Measurements from ENCODE around the gene RNF123. TPM values are rescaled to one million over a fixed set of nuclear protein-coding genes. Genes with fewer than 3 reads are reported as not detected.

RNF123 gene
- total and polyA plus RNA-seq, 10 of the 15 experiments (the other 5 are each of a cell fraction or from before 2014, with no cell fraction given) = 4.2 to 31.5 (median 17.6) TPM

DNA sequence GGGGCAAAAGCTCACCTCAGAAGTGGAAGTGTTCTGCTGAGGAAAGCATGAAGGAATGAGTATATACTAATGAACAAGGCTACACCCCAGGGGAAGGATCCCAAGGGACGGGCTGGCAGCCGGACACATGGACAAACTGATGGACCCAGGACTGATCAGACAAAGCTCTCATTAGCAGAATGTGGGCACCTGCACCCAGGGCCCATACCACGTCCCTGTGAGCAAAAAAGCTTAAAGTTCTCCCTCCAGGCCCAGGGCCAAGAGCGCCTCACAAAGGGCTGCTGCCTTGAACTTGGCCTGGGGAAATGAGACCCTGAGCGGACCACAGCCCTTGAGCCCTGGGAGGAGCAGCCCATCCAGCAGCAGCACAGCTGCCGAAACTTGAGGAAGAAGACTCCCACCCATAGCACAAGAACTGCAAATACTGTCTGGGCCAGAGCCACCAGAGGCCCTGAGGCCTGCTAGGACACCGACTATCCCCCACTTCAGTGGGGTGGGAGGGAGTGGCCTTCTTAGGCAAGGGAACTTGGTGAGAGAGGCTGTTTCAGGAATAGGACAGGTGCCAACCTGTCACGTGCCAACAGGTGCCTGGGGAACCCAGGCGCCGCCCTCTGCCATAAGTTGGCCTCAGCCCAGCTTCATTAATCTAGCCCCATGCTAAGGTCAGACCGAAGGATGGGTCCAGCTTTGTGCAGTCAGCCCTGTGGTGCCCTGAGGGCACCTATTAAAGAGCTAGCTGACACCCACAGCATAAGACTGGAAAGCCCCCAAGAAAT, 36.7 kb downstream of the RNF123 start (continued):
- no peak for TF ChIP-seq SUPT20H (IDR thresholded peaks at IDR 0.05; ENCODE audit: borderline replicate concordance, control insufficient read depth, low read depth, low read length)
- TF ChIP-seq RCOR1 (conservative IDR thresholded peaks at IDR 0.05; ENCODE audit: low read depth, low read length) = no peak
- TF ChIP-seq ATF3 (IDR thresholded peaks at IDR 0.05; ENCODE audit: borderline replicate concordance, extremely low read depth, low read depth, low read length) = no peak
- no peak for TF ChIP-seq NFXL1 (IDR thresholded peaks at IDR 0.05; ENCODE audit: borderline replicate concordance)
- no peak for TF ChIP-seq BACH1 (IDR thresholded peaks at IDR 0.05; ENCODE audit: borderline replicate concordance)

- Histone ChIP-seq H3K79me2 (ENCODE audit: control insufficient read depth, insufficient read depth, low read length) (peaks cover 17% of the 10 kb centered on the region), H2AFZ (ENCODE audit: control insufficient read depth, low read depth, low read length) (no peak overlapping the region), H3K4me3 (no peak overlapping the region), H3K9me3 (replicated peaks; ENCODE audit: control insufficient read depth, insufficient read depth, low read length) (no peaks in the 10 kb centered on the region), H3K36me3 (ENCODE audit: control insufficient read depth in 2 of 2, insufficient read depth in 2 of 2, low read length in 1 of 2) (peaks cover 0 to 16% of the 10 kb centered on the region in 2 experiments), H3K4me1 (ENCODE audit: control insufficient read depth, insufficient read depth, low read length) (peaks cover 14% of the 10 kb centered on the region), H3K27ac (ENCODE audit: control insufficient read depth, insufficient read depth) (peak overlapping the region; percentile 46), H3K4me2 (ENCODE audit: control insufficient read depth, insufficient read depth) (no peak overlapping the region), H4K20me1 (ENCODE audit: control insufficient read depth, insufficient read depth) (no peaks in the 10 kb centered on the region), H3K27me3 (replicated peaks in 1 of 2; ENCODE audit: control insufficient read depth in 2 of 2, insufficient read depth in 2 of 2, low read length in 1 of 2) (no peaks in the 10 kb centered on the region), H3K9ac (ENCODE audit: control insufficient read depth, insufficient read depth, low read length) (no peak overlapping the region)
- in situ Hi-C loops (cut with MboI) = no loop called here
- no TSS peak for BruUV-seq (replicated peaks)
- 37% methylated on average over 19 of the region's 19 CpGs for WGBS (ENCODE audit: insufficient coverage, insufficient replicate concordance, low lambda C conversion rate, missing lambda C conversion rate)
- no peak for FAIRE-seq
- POLR2A ChIA-PET = no interaction called here
- no peak for DNase-seq (ENCODE audit: low read depth, low spot score)
- CTCF ChIA-PET = no interaction called here
- no peak for ATAC-seq
- RAD21 ChIA-PET (ENCODE audit: unreplicated experiment) = no interaction called here
- intact Hi-C loops (cut with micrococcal nuclease; ENCODE audit: unreplicated experiment) = no loop called here
- SMC1A ChIA-PET (ENCODE audit: uncharacterized antibody, unreplicated experiment) = interaction anchor here (1.0 to 1.1 kb wide), 2 partner anchors 21 to 75 kb away, joined by 3 read pairs; no protein-coding TSS in a partner anchor
- TF ChIP-seq, protein P1, sequence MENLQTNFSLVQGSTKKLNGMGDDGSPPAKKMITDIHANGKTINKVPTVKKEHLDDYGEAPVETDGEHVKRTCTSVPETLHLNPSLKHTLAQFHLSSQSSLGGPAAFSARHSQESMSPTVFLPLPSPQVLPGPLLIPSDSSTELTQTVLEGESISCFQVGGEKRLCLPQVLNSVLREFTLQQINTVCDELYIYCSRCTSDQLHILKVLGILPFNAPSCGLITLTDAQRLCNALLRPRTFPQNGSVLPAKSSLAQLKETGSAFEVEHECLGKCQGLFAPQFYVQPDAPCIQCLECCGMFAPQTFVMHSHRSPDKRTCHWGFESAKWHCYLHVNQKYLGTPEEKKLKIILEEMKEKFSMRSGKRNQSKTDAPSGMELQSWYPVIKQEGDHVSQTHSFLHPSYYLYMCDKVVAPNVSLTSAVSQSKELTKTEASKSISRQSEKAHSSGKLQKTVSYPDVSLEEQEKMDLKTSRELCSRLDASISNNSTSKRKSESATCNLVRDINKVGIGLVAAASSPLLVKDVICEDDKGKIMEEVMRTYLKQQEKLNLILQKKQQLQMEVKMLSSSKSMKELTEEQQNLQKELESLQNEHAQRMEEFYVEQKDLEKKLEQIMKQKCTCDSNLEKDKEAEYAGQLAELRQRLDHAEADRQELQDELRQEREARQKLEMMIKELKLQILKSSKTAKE (IDR thresholded peaks at IDR 0.05; ENCODE audit: low read depth, poor library complexity, severe bottlenecking) = no peak
- TF ChIP-seq RCOR1 (conservative IDR thresholded peaks at IDR 0.05; ENCODE audit: low read depth, low read length) (no peak), MEF2A (IDR thresholded peaks at IDR 0.05; ENCODE audit: insufficient read depth, low read depth, low read length) (no peak), RAD51 (IDR thresholded peaks at IDR 0.05) (no peak), CREM (IDR thresholded peaks at IDR 0.05; ENCODE audit: low read depth) (no peak), CHD1 (IDR thresholded peaks at IDR 0.05; ENCODE audit: low read depth, low read length) (no peak), IRF3 (IDR thresholded peaks at IDR 0.05) (no peak), TCF3 (IDR thresholded peaks at IDR 0.05; ENCODE audit: borderline replicate concordance, insufficient read depth, low read depth, low read length) (no peak)
- TF ChIP-seq, protein P2, sequence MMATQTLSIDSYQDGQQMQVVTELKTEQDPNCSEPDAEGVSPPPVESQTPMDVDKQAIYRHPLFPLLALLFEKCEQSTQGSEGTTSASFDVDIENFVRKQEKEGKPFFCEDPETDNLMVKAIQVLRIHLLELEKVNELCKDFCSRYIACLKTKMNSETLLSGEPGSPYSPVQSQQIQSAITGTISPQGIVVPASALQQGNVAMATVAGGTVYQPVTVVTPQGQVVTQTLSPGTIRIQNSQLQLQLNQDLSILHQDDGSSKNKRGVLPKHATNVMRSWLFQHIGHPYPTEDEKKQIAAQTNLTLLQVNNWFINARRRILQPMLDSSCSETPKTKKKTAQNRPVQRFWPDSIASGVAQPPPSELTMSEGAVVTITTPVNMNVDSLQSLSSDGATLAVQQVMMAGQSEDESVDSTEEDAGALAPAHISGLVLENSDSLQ (IDR thresholded peaks at IDR 0.05) = no peak
- TF ChIP-seq, protein P3, sequence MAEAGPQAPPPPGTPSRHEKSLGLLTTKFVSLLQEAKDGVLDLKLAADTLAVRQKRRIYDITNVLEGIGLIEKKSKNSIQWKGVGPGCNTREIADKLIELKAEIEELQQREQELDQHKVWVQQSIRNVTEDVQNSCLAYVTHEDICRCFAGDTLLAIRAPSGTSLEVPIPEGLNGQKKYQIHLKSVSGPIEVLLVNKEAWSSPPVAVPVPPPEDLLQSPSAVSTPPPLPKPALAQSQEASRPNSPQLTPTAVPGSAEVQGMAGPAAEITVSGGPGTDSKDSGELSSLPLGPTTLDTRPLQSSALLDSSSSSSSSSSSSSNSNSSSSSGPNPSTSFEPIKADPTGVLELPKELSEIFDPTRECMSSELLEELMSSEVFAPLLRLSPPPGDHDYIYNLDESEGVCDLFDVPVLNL (IDR thresholded peaks at IDR 0.05; ENCODE audit: low read depth, low read length) = no peak
These were observed 38.0 kb downstream of the RNF123 start for GRCh38 chr3:49727154-49727923.
